ENCODE data around the gene QDPR. TPM values are rescaled to one million over a fixed set of nuclear protein-coding genes. Genes with fewer than 3 reads are reported as not detected.

Gene QDPR
- polyA plus RNA-seq, 1 of the 3 experiments (the other 2 are of a cell fraction) = 83.1 TPM

DNA sequence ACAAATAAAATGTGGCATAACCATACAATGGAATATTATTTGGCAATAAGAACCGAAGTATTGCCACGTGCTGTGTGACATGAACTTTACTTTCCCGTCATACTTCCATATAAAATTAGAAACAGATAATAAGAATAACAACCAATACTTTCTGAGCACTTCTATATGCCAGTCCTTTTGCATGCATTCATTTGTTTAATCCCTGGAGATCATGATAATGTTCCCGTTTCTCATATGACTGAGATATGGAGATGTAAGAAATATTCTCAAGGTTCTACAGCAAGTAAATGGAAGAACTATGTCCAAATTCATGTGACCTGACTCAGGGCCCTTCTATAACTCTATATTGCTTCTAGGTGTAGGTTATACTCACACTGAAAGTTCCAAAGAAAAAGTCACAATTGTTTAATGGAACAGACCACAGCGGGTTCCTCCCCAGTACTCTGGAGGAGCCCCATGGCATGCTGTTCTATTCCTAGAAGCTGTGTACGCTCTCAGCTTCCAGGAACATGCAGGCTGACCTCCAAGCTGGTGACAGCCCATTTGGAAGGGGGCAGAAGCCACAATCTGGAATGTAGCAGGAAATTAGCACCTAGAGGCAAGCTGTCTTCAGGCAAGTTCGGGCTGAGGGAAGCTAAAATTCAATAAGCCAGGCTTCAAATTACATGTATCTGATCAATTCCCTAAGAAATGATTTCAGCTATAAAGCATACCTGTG lies 31.5 kb downstream of the QDPR start:
- POLR2A ChIA-PET = no interaction called here
- Histone ChIP-seq H3K27me3 (ENCODE audit: insufficient read depth) (no peaks in the 10 kb centered on the region), H3K9me3 (no peaks in the 10 kb centered on the region), H3K9ac (no peak overlapping the region), H4K20me1 (ENCODE audit: insufficient read depth) (no peaks in the 10 kb centered on the region), H3K9me2 (no peaks in the 10 kb centered on the region), H3K79me2 (ENCODE audit: insufficient read depth) (no peaks in the 10 kb centered on the region), H3F3A (replicated peaks; ENCODE audit: insufficient read depth) (peaks cover 3% of the 10 kb centered on the region), H3K4me1 (ENCODE audit: control insufficient read depth in 1 of 2, insufficient read depth in 2 of 2, low read depth in 1 of 2, low read length in 1 of 2) (peaks cover 0 to 15% of the 10 kb centered on the region in 2 experiments; a peak in 2 of 4 replicates), H2AFZ (ENCODE audit: low read depth) (no peak overlapping the region), H3K4me3 (ENCODE audit: low read depth in 2 of 2, low read length in 1 of 2) (no peak overlapping the region), H3K27ac (ENCODE audit: low read depth in 2 of 2, low read length in 1 of 2) (no peak overlapping the region), H3K36me3 (replicated peaks in 1 of 2; ENCODE audit: control insufficient read depth in 1 of 2, insufficient read depth in 2 of 2, low read length in 1 of 2) (no peaks in the 10 kb centered on the region), H3K4me2 (no peak overlapping the region)
- CTCF ChIA-PET = interaction anchor here (0.6 to 1.6 kb wide), 2 partner anchors 9 to 12 kb away, joined by 3 to 6 read pairs; no protein-coding TSS in a partner anchor
- 74% methylated on average over 6 of the region's 7 CpGs for WGBS (ENCODE audit: low lambda C conversion rate)
- no peak for DNase-seq
- TF ChIP-seq RCOR1 (IDR thresholded peaks at IDR 0.05; ENCODE audit: low read length) (no peak), POLR2AphosphoS5 (IDR thresholded peaks at IDR 0.05; ENCODE audit: low read depth, low read length) (no peak), FOXJ3 (CRISPR knock-in tag; IDR thresholded peaks at IDR 0.05) (no peak), RXRA (IDR thresholded peaks at IDR 0.05; ENCODE audit: borderline replicate concordance, low read depth) (no peak), TAF1 (IDR thresholded peaks at IDR 0.05; ENCODE audit: borderline replicate concordance, low read depth, low read length) (no peak), SMC3 (IDR thresholded peaks at IDR 0.05; ENCODE audit: low read depth, low read length) (no peak), PBX3 (IDR thresholded peaks at IDR 0.05) (no peak), MXI1 (IDR thresholded peaks at IDR 0.05; ENCODE audit: low read depth, low read length) (no peak), MEF2A (IDR thresholded peaks at IDR 0.05; ENCODE audit: borderline replicate concordance, low read depth) (no peak), EZH2phosphoT487 (IDR thresholded peaks at IDR 0.05; ENCODE audit: borderline replicate concordance, low read depth) (no peak)
- TF ChIP-seq, protein P1, sequence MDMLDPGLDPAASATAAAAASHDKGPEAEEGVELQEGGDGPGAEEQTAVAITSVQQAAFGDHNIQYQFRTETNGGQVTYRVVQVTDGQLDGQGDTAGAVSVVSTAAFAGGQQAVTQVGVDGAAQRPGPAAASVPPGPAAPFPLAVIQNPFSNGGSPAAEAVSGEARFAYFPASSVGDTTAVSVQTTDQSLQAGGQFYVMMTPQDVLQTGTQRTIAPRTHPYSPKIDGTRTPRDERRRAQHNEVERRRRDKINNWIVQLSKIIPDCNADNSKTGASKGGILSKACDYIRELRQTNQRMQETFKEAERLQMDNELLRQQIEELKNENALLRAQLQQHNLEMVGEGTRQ (IDR thresholded peaks at IDR 0.05; ENCODE audit: borderline replicate concordance, low read depth, low read length) = no peak
- TF ChIP-seq, protein P2, sequence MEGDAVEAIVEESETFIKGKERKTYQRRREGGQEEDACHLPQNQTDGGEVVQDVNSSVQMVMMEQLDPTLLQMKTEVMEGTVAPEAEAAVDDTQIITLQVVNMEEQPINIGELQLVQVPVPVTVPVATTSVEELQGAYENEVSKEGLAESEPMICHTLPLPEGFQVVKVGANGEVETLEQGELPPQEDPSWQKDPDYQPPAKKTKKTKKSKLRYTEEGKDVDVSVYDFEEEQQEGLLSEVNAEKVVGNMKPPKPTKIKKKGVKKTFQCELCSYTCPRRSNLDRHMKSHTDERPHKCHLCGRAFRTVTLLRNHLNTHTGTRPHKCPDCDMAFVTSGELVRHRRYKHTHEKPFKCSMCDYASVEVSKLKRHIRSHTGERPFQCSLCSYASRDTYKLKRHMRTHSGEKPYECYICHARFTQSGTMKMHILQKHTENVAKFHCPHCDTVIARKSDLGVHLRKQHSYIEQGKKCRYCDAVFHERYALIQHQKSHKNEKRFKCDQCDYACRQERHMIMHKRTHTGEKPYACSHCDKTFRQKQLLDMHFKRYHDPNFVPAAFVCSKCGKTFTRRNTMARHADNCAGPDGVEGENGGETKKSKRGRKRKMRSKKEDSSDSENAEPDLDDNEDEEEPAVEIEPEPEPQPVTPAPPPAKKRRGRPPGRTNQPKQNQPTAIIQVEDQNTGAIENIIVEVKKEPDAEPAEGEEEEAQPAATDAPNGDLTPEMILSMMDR (IDR thresholded peaks at IDR 0.05) = no peak
- TF ChIP-seq, protein P3, sequence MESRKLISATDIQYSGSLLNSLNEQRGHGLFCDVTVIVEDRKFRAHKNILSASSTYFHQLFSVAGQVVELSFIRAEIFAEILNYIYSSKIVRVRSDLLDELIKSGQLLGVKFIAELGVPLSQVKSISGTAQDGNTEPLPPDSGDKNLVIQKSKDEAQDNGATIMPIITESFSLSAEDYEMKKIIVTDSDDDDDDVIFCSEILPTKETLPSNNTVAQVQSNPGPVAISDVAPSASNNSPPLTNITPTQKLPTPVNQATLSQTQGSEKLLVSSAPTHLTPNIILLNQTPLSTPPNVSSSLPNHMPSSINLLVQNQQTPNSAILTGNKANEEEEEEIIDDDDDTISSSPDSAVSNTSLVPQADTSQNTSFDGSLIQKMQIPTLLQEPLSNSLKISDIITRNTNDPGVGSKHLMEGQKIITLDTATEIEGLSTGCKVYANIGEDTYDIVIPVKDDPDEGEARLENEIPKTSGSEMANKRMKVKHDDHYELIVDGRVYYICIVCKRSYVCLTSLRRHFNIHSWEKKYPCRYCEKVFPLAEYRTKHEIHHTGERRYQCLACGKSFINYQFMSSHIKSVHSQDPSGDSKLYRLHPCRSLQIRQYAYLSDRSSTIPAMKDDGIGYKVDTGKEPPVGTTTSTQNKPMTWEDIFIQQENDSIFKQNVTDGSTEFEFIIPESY (IDR thresholded peaks at IDR 0.05; ENCODE audit: borderline replicate concordance, low read depth) = no peak
